Hematopoietic multipotent progenitor cell treated with erythropoietin and hydrocortisone succinate and interleukin-3 and kit ligand, for 4 days (in vitro differentiated cells): Measurements from ENCODE around the gene TBL1X.

Experiments used
- DNase-seq: peaks from one replicate; pipeline ENCODE4 v3.0.0-alpha.2; 2015

TBL1X gene

GRCh38 chrX:9538544-9539045 is 73.7 kb downstream of the TBL1X start:
- DNase-seq = peak; percentile 48

GRCh38 chrX:9539605-9540387 is 74.9 kb downstream of the TBL1X start:
- peak; percentile 38 for DNase-seq

GRCh38 chrX:9542106-9542760 is 77.4 kb downstream of the TBL1X start:
- DNase-seq = no peak

GRCh38 chrX:9542761-9543111 is 77.9 kb downstream of the TBL1X start:
- DNase-seq = no peak

- peak; percentile 55 for DNase-seq
Observed at GRCh38 chrX:9555354-9555753, 90.5 kb downstream of the TBL1X start.

- DNase-seq = no peak
Observed at GRCh38 chrX:9557091-9557490, 92.2 kb downstream of the TBL1X start.

GRCh38 chrX:9557521-9557920 is 92.7 kb downstream of the TBL1X start:
- no peak for DNase-seq

- DNase-seq = peak; percentile 7
Observed at GRCh38 chrX:9558615-9559014, 93.8 kb downstream of the TBL1X start.

- no peak for DNase-seq
Observed at GRCh38 chrX:9560219-9560618, 95.4 kb downstream of the TBL1X start.

- no peak for DNase-seq
Observed at GRCh38 chrX:9561199-9561598, 96.3 kb downstream of the TBL1X start.

- DNase-seq = no peak
Observed at GRCh38 chrX:9562851-9563250, 98.0 kb downstream of the TBL1X start.

GRCh38 chrX:9566150-9566621 is 101.3 kb downstream of the TBL1X start:
- DNase-seq = peak; percentile 44

GRCh38 chrX:9569876-9570301 is 105.0 kb downstream of the TBL1X start:
- DNase-seq = peak; percentile 14

- peak; percentile 5 for DNase-seq
Observed at GRCh38 chrX:9573282-9574106, 108.6 kb downstream of the TBL1X start.

- DNase-seq = no peak
Observed at GRCh38 chrX:9576059-9576458, 111.2 kb downstream of the TBL1X start.

GRCh38 chrX:9577555-9577954 is 112.7 kb downstream of the TBL1X start:
- no peak for DNase-seq

GRCh38 chrX:9578083-9578779 is 113.4 kb downstream of the TBL1X start:
- no peak for DNase-seq

GRCh38 chrX:9581771-9582385 is 117.0 kb downstream of the TBL1X start:
- no peak for DNase-seq

- no peak for DNase-seq
Observed at GRCh38 chrX:9582956-9583355, 118.1 kb downstream of the TBL1X start.

- no peak for DNase-seq
Observed at GRCh38 chrX:9586992-9587392, 122.1 kb downstream of the TBL1X start.

GRCh38 chrX:9587642-9588041 is 122.8 kb downstream of the TBL1X start:
- no peak for DNase-seq

GRCh38 chrX:9591496-9591895 is 126.6 kb downstream of the TBL1X start:
- no peak for DNase-seq
